CD8-positive, alpha-beta memory T cell (primary cell): ENCODE measurements around the gene KCNAB1. TPM values are rescaled to one million over a fixed set of nuclear protein-coding genes. Genes with fewer than 3 reads are reported as not detected.

Experiments
- CTCF ChIA-PET: fragments of 350-600 bp; sonication (Branson Sonifier 250); formaldehyde crosslinking; loops from one replicate; lab custom pipeline; 2021; ENCODE audit warnings: antibody characterized with exemption; lab: Charles Lee
- POLR2A ChIA-PET: fragments of 350-600 bp; sonication (Branson Sonifier 250); formaldehyde crosslinking; loops from one replicate; lab custom pipeline; 2021; ENCODE audit warnings: antibody characterized with exemption; lab: Charles Lee
- DNase-seq, 5 donors: peaks; one replicate each; pipeline versions ENCODE4 v3.0.0 to v3.0.0-alpha.2; 2020 to 2022; ENCODE audit warnings: mixed read lengths in 1 of 5
- H3K27ac ChIP-seq: one replicate; pipeline ENCODE4 v1.7.0; 2013; ENCODE audit warnings: low read depth, mild to moderate bottlenecking, low read length, moderate library complexity
- H3K27me3 ChIP-seq: 2 replicates; pipeline ENCODE4 v1.7.0; 2013; ENCODE audit warnings: low read length, mild to moderate bottlenecking; ENCODE audit not compliant: insufficient read depth, poor library complexity, severe bottlenecking
- H3K36me3 ChIP-seq: 2 replicates; pipeline ENCODE4 v1.7.0; 2013; ENCODE audit warnings: mild to moderate bottlenecking, low read length, moderate library complexity; ENCODE audit not compliant: insufficient read depth
- H3K4me1 ChIP-seq: 2 replicates; pipeline ENCODE4 v1.7.0; 2013; ENCODE audit warnings: mild to moderate bottlenecking, low read length, moderate library complexity; ENCODE audit not compliant: insufficient read depth
- H3K4me3 ChIP-seq: 2 replicates; pipeline ENCODE4 v1.7.0; 2013; ENCODE audit warnings: mild to moderate bottlenecking, low read length
- H3K9me3 ChIP-seq: 2 replicates; pipeline ENCODE4 v1.7.0; 2013; ENCODE audit warnings: mild to moderate bottlenecking, low read length
- H3K27ac Mint-ChIP-seq, 8 donors: one replicate each; pipeline ENCODE4 v1.8.0; 2020 to 2021; ENCODE audit warnings: mixed read lengths in 8 of 8, mild to moderate bottlenecking in 6 of 8, inconsistent platforms in 3 of 8, moderate library complexity in 3 of 8
- H3K27me3 Mint-ChIP-seq, 2 donors: one replicate each; pipeline ENCODE4 v1.8.0; 2020 to 2021; ENCODE audit warnings: mixed read lengths in 2 of 2, mild to moderate bottlenecking in 1 of 2, moderate library complexity in 1 of 2
- H3K36me3 Mint-ChIP-seq, 3 donors: one replicate each; pipeline ENCODE4 v1.8.0; 2020 to 2021; ENCODE audit warnings: mixed read lengths in 3 of 3, inconsistent platforms in 1 of 3, mild to moderate bottlenecking in 1 of 3
- H3K4me1 Mint-ChIP-seq, 3 donors: one replicate each; pipeline ENCODE4 v1.8.0; 2020 to 2021; ENCODE audit warnings: mixed read lengths in 3 of 3, inconsistent platforms in 1 of 3, mild to moderate bottlenecking in 1 of 3
- H3K4me3 Mint-ChIP-seq, 7 donors: one replicate each; pipeline ENCODE4 v1.8.0; 2020 to 2021; ENCODE audit warnings: mixed read lengths in 7 of 7, mild to moderate bottlenecking in 6 of 7, moderate library complexity in 4 of 7, inconsistent platforms in 2 of 7
- H3K9me3 Mint-ChIP-seq, 5 donors: one replicate each; pipeline ENCODE4 v1.8.0; 2020 to 2022; ENCODE audit warnings: mixed read lengths in 5 of 5, mild to moderate bottlenecking in 3 of 5, moderate library complexity in 2 of 5, inconsistent platforms in 1 of 5
- polyA plus RNA-seq: library from polyadenylated mRNA; unstranded; fragments of 300-500 nt; fragmentation: Illumina TruSeq; gene quantifications from one replicate; pipeline ENCODE4 v1.2.3, GENCODE V29; 2021
- total RNA-seq, 2 experiments: library from RNA; stranded (reverse); gene quantifications; one replicate each; pipeline ENCODE4 v1.2.3, GENCODE V29; 2021

KCNAB1 gene
- total and polyA plus RNA-seq, 3 experiments from 2014 or later, result 0.32 TPM; not detected in 2

DNA sequence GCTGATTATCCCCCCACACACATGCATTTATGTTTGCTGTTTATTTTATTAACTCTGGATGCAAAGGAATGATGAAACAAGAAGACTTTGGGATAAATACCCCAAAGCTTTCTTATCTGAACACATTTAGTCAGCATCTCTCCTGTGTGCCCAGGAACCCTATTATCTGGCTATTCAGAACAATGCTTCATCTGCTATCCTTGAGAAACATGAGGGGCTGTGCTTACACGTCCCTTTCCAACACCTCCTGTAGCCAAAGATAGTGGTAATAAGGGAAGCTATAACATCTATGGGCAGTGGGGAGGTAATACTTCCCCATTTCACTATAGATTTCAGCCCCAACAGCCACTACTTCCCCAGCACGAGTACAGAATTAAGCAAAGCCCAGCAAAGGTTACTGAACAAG is 339.8 kb downstream of the KCNAB1 start:
- Histone ChIP-seq H3K36me3 (no peaks in the 10 kb centered on the region), H3K27me3 (no peaks in the 10 kb centered on the region), H3K4me1 (no peaks in the 10 kb centered on the region), H3K9me3 (no peaks in the 10 kb centered on the region), H3K4me3 (no peak overlapping the region), H3K27ac (no peak overlapping the region)
- no peaks in the 10 kb centered on the region for H3K36me3 Mint-ChIP-seq
- H3K27me3 Mint-ChIP-seq, result peaks cover 4 to 19% of the 10 kb centered on the region in 2 donors
- CTCF ChIA-PET, result interaction anchor here (1.4 kb wide), 1 partner anchor 10 kb away, joined by 8 read pairs; no protein-coding TSS in a partner anchor
- no peaks in the 10 kb centered on the region for H3K4me1 Mint-ChIP-seq
- no peaks in the 10 kb centered on the region for H3K9me3 Mint-ChIP-seq
- no peak overlapping the region for H3K27ac Mint-ChIP-seq
- no peak overlapping the region for H3K4me3 Mint-ChIP-seq
- no peak for DNase-seq
- POLR2A ChIA-PET, result no interaction called here

DNA sequence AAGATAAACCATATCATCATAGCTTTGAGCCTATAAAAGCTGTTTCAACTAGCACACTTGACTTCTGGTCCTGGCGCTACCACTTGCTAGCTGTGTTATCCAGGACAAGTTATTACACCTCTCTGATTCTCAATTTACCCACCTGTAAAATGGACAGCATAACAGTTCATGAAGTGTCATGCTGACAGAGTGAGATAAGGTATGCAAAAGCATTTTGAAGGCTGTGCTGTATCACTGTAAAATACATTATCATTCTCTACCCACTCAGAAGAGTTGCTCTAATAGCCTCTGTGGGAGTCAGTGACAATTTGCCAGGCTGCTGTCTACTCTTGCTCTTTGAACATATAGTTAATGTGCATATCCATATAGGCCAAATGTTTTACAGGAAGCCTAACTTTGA is 341.5 kb downstream of the KCNAB1 start:
- Histone ChIP-seq H3K27ac (no peak overlapping the region), H3K4me3 (no peak overlapping the region), H3K9me3 (no peaks in the 10 kb centered on the region), H3K36me3 (no peaks in the 10 kb centered on the region), H3K27me3 (no peaks in the 10 kb centered on the region), H3K4me1 (no peaks in the 10 kb centered on the region)
- ChIA-PET POLR2A (no interaction called here), CTCF (no interaction called here)
- H3K9me3 Mint-ChIP-seq, result no peaks in the 10 kb centered on the region
- H3K4me3 Mint-ChIP-seq, result no peak overlapping the region
- H3K27me3 Mint-ChIP-seq, result peaks cover 6 to 27% of the 10 kb centered on the region in 2 donors
- H3K27ac Mint-ChIP-seq, result no peak overlapping the region
- no peak for DNase-seq
- H3K36me3 Mint-ChIP-seq, result no peaks in the 10 kb centered on the region
- no peaks in the 10 kb centered on the region for H3K4me1 Mint-ChIP-seq

DNA sequence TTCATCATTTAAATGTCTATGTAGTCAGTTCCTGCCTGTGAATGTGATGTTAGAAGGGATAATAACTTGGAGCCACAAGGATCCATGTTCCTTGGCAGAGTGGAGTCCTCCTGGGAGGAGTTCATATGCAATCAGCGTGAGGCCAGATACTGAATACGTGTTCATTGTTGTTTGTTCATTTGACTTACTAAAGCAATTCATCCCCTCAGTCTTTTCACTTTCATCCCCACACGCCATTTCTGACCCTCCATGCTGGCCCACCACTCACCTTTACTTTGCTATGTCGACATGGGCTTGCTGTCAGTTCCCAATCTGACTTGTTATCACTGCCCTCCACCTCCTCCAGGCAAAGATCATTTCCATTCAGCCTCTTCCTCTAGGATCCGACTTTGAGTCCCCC is 342.7 kb downstream of the KCNAB1 start:
- POLR2A ChIA-PET, result no interaction called here
- Mint-ChIP-seq H3K4me1 (no peaks in the 10 kb centered on the region), H3K4me3 (no peak overlapping the region), H3K27ac (peak overlapping the region in 1 of 8 donors; percentile 65), H3K36me3 (no peaks in the 10 kb centered on the region), H3K9me3 (no peaks in the 10 kb centered on the region), H3K27me3 (peaks cover 6 to 34% of the 10 kb centered on the region in 2 donors)
- Histone ChIP-seq H3K4me3 (no peak overlapping the region), H3K9me3 (no peaks in the 10 kb centered on the region), H3K4me1 (no peaks in the 10 kb centered on the region), H3K27ac (no peak overlapping the region), H3K27me3 (no peaks in the 10 kb centered on the region), H3K36me3 (no peaks in the 10 kb centered on the region)
- DNase-seq, result no peak
- CTCF ChIA-PET, result no interaction called here

DNA sequence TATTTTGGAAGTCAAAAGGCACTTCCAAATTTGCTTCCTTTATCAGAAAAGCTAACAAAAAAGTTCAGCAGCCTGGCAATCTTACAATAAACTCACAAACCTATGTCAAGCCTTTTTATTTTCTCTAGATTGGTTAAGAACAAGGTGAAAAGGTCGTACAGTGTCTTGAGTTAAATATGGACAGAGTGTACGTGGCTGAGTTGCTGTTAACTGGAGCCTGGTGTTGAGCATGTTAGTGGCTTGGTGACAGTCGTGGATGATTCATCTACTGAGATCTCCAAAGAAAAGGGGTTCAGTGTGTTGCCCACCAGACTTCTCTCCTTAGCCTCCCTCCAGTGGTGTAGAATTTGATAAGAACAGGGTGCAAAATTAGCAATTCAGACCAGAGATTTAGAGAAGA is 344.8 kb downstream of the KCNAB1 start:
- Histone ChIP-seq H3K27me3 (no peaks in the 10 kb centered on the region), H3K4me3 (no peak overlapping the region), H3K36me3 (no peaks in the 10 kb centered on the region), H3K27ac (no peak overlapping the region), H3K4me1 (no peaks in the 10 kb centered on the region), H3K9me3 (no peaks in the 10 kb centered on the region)
- POLR2A ChIA-PET, result no interaction called here
- CTCF ChIA-PET, result no interaction called here
- H3K4me1 Mint-ChIP-seq, result no peaks in the 10 kb centered on the region
- no peak overlapping the region for H3K4me3 Mint-ChIP-seq
- H3K36me3 Mint-ChIP-seq, result no peaks in the 10 kb centered on the region
- DNase-seq, result no peak
- H3K27me3 Mint-ChIP-seq, result peaks cover 9 to 46% of the 10 kb centered on the region in 2 donors
- no peak overlapping the region for H3K27ac Mint-ChIP-seq
- no peaks in the 10 kb centered on the region for H3K9me3 Mint-ChIP-seq

DNA sequence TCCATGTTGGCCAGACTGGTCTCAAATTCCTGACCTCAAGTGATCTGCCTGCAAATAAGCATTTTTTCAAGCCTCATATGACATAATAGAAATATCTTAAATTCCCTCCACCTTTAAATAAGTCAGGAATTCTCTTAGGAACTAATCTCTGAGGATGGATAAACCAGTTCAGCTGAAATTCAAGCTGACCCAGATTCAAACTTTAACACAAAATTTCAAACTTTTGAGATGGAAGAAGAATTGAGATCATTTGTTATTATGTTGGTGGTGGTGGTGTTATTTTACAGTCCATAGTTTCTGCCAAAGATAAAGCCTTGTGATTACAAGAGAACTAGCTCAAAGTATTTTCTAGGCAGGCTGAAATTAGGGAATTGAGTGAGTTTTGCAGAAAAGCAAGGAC is 349.1 kb downstream of the KCNAB1 start:
- no peak overlapping the region for H3K27ac ChIP-seq
- DNase-seq, result no peak
- Mint-ChIP-seq H3K4me3 (no peak overlapping the region), H3K36me3 (no peaks in the 10 kb centered on the region), H3K9me3 (no peaks in the 10 kb centered on the region), H3K27me3 (peaks cover 7 to 38% of the 10 kb centered on the region in 2 donors), H3K27ac (no peak overlapping the region), H3K4me1 (no peaks in the 10 kb centered on the region)
- no peaks in the 10 kb centered on the region for H3K4me1 ChIP-seq
- no peaks in the 10 kb centered on the region for H3K27me3 ChIP-seq
- no peaks in the 10 kb centered on the region for H3K9me3 ChIP-seq
- H3K4me3 ChIP-seq, result no peak overlapping the region
- POLR2A ChIA-PET, result no interaction called here
- no peaks in the 10 kb centered on the region for H3K36me3 ChIP-seq
- CTCF ChIA-PET, result interaction anchor here (1.3 to 1.6 kb wide), 2 partner anchors 40 to 43 kb away, joined by 3 read pairs; no protein-coding TSS in a partner anchor

DNA sequence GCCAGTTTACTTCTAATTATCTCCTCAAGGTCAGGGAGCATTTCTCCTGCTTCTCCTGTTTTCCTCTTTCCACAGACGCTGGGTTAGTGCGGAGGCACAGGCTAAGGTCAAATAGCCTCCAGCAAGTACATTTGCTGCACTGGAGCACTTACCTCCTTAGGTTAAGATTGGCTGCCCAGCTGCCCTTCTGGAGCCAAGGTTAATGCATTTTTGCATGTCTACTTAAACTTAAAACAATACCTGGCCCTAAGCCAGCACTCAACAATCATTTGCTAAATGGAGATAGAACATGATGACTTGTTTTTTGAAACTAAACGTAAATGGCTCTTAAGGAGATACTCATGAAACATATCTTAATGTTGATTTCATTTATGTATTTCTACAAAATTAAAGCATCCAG is 351.1 kb downstream of the KCNAB1 start:
- Mint-ChIP-seq H3K27me3 (peaks cover 15 to 40% of the 10 kb centered on the region in 2 donors), H3K4me3 (no peak overlapping the region), H3K27ac (no peak overlapping the region), H3K36me3 (no peaks in the 10 kb centered on the region), H3K9me3 (no peaks in the 10 kb centered on the region), H3K4me1 (no peaks in the 10 kb centered on the region)
- CTCF ChIA-PET, result interaction anchor here (1.5 to 3.3 kb wide), 2 partner anchors 37 to 665 kb away, joined by 3 to 17 read pairs; partner anchors contain the start of gene C3orf33
- H3K9me3 ChIP-seq, result no peaks in the 10 kb centered on the region
- no peak for DNase-seq
- no peaks in the 10 kb centered on the region for H3K27me3 ChIP-seq
- H3K27ac ChIP-seq, result no peak overlapping the region
- POLR2A ChIA-PET, result no interaction called here
- H3K4me3 ChIP-seq, result no peak overlapping the region
- no peaks in the 10 kb centered on the region for H3K4me1 ChIP-seq
- H3K36me3 ChIP-seq, result no peaks in the 10 kb centered on the region

DNA sequence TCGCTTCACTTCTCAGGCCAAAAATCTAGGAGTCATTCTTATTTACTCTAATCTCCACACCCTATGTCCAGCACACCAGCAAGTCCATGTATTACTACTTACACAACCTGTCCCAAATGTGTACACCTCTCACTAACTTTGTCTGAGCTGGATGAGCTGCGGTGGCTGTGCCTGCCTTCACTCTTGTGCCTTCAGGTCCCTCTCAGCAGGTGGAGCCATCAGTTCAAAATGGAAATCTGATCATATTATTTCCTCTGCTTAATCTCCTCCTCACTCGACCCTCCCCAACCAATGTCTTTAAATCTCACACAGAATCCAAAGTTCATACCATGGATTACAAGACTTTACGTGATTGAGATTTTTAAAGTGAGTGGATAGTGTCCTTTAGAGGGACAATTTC is 351.8 kb downstream of the KCNAB1 start:
- Mint-ChIP-seq H3K27ac (peak overlapping the region in 1 of 8 donors; percentile 61), H3K27me3 (peaks cover 16 to 40% of the 10 kb centered on the region in 2 donors), H3K4me1 (no peaks in the 10 kb centered on the region), H3K9me3 (no peaks in the 10 kb centered on the region), H3K4me3 (no peak overlapping the region), H3K36me3 (no peaks in the 10 kb centered on the region)
- ChIA-PET POLR2A (no interaction called here), CTCF (interaction anchor here (1.5 to 3.3 kb wide), 2 partner anchors 37 to 666 kb away, joined by 3 to 17 read pairs; partner anchors contain the start of gene C3orf33)
- no peak for DNase-seq
- Histone ChIP-seq H3K4me3 (no peak overlapping the region), H3K27ac (no peak overlapping the region), H3K9me3 (no peaks in the 10 kb centered on the region), H3K36me3 (no peaks in the 10 kb centered on the region), H3K4me1 (no peaks in the 10 kb centered on the region), H3K27me3 (no peaks in the 10 kb centered on the region)

DNA sequence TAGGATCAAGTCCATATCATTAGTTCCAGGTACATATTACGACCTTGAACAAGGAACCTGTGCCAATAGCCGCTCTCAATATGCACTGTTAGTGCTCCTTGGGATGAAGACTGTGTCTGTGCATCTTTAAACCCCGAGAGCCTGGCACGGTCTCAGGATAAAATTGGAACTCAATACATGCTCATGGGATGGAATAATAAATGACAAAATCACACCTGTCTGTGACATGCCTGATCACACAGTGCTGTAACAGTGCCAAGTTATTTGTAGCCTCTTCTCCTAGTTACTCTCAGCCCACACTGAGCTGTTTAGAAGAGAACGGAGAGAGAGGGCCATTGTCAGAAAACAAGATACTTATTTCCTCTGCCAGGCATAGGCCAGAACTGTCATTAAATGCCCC is 352.3 kb downstream of the KCNAB1 start:
- CTCF ChIA-PET, result interaction anchor here (0.6 to 3.3 kb wide), 3 partner anchors 36 to 667 kb away, joined by 3 to 17 read pairs (median 3); partner anchors contain the start of gene C3orf33
- H3K4me1 Mint-ChIP-seq, result no peaks in the 10 kb centered on the region
- Histone ChIP-seq H3K4me3 (no peak overlapping the region), H3K9me3 (no peaks in the 10 kb centered on the region), H3K36me3 (no peaks in the 10 kb centered on the region), H3K27me3 (no peaks in the 10 kb centered on the region), H3K27ac (no peak overlapping the region), H3K4me1 (no peaks in the 10 kb centered on the region)
- no peaks in the 10 kb centered on the region for H3K36me3 Mint-ChIP-seq
- no peak overlapping the region for H3K27ac Mint-ChIP-seq
- POLR2A ChIA-PET, result no interaction called here
- no peak for DNase-seq
- H3K9me3 Mint-ChIP-seq, result no peaks in the 10 kb centered on the region
- H3K27me3 Mint-ChIP-seq, result peaks cover 18 to 38% of the 10 kb centered on the region in 2 donors
- H3K4me3 Mint-ChIP-seq, result no peak overlapping the region
